MG63 (cell line): ENCODE data around the gene SMIM22. TPM values are rescaled to one million over a fixed set of nuclear protein-coding genes. Genes with fewer than 3 reads are reported as not detected.
A peak's percentile ranks its signal among the peaks of the same experiment; 100 is the strongest.
"Not testable (repeated sequence)": the region's sequence is repeated elsewhere in the genome, so short reads cannot be mapped to it uniquely, and the experiment has no call there.

ENCODE experiments used
- DNase-seq: peaks from one replicate; pipeline ENCODE4 v3.0.0-alpha.2; 2020
- H3K27me3 ChIP-seq: fragments of 250-450 bp; sonication (Bioruptor Pico); 2 replicates; pipeline ENCODE4 v1.5.1; 2020; ENCODE audit warnings: mild to moderate bottlenecking, moderate library complexity
- H3K36me3 ChIP-seq: fragments of 250-450 bp; sonication (Bioruptor Pico); 2 replicates; pipeline ENCODE4 v1.5.1; 2020; ENCODE audit warnings: mild to moderate bottlenecking, moderate library complexity
- H3K4me3 ChIP-seq: fragments of 250-450 bp; sonication (Bioruptor Pico); 2 replicates; pipeline ENCODE4 v1.5.1; 2020; ENCODE audit warnings: mild to moderate bottlenecking, moderate library complexity
- H3K9me3 ChIP-seq: fragments of 250-450 bp; sonication (Bioruptor Pico); 2 replicates; pipeline ENCODE4 v1.5.1; 2020; ENCODE audit warnings: mild to moderate bottlenecking, moderate library complexity
- total RNA-seq: library from RNA; depleted of rRNA; stranded (reverse); fragments of >200 nt; shearing (Covaris generic); gene quantifications from 2 replicates; pipeline ENCODE4 v1.2.3, GENCODE V29; 2014; ENCODE audit warnings: low replicate concordance

The SMIM22 gene
- total RNA-seq, 1 experiment from 2014 or later = not detected

GRCh38 chr16:4765511-4766474 is 29.4 kb upstream of the SMIM22 start:
- H3K36me3 ChIP-seq = peaks cover 50% of the 10 kb centered on the region
- DNase-seq = no peak

GRCh38 chr16:4766875-4767628 is 28.1 kb upstream of the SMIM22 start, which contains the start of gene ZNF500:
ZNF500 (minus strand) TSS chr16:4767162; CDS start chr16:4765978, 1,184 bp downstream.
- no peaks in the 10 kb centered on the region for H3K9me3 ChIP-seq
- DNase-seq = peak; percentile 98
- H3K36me3 ChIP-seq = peaks cover 39% of the 10 kb centered on the region
- H3K4me3 ChIP-seq = peak within 1 kb of the TSS; percentile 99
- no peaks in the 10 kb centered on the region for H3K27me3 ChIP-seq

More at GRCh38 chr16:4765511-4766474, 29.4 kb upstream of the SMIM22 start:
- Histone ChIP-seq H3K27me3 (no peaks in the 10 kb centered on the region), H3K9me3 (no peaks in the 10 kb centered on the region), H3K4me3 (peak overlapping the region; percentile 99)

DNA sequence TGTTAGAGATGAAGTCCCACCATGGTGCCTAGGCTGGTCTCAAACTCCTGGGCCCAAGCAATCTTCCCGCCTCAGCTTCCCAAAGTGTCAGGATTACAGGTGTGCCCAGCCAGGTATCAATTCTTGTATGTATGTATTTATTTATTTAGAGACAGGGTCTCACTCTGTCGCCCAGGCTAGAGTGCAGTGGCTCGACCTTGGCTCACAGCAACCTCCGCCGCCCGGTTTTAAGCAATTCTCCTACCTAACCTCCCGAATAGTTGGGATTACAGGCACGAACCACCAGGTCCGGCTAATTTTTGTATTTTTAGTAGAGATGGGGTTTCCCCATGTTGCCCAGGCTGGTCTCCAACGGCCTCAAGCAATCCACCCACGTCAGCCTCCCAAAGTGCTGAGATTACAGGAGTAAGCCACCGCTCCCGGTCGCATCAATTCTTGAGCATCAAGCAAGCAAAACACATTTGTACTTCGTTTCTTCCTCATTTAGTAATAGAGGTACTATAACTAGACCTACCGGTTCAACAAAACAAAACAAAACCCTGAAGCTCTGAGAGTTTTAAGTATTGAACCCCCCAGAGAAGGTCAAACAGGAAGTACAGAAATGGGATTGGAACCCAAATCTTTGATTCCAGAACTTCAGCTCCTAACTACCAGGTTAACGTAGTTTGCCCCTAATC is 27.2 kb upstream of the SMIM22 start:
- no peaks in the 10 kb centered on the region for H3K9me3 ChIP-seq
- peak; percentile 48 for DNase-seq
- no peaks in the 10 kb centered on the region for H3K27me3 ChIP-seq

DNA sequence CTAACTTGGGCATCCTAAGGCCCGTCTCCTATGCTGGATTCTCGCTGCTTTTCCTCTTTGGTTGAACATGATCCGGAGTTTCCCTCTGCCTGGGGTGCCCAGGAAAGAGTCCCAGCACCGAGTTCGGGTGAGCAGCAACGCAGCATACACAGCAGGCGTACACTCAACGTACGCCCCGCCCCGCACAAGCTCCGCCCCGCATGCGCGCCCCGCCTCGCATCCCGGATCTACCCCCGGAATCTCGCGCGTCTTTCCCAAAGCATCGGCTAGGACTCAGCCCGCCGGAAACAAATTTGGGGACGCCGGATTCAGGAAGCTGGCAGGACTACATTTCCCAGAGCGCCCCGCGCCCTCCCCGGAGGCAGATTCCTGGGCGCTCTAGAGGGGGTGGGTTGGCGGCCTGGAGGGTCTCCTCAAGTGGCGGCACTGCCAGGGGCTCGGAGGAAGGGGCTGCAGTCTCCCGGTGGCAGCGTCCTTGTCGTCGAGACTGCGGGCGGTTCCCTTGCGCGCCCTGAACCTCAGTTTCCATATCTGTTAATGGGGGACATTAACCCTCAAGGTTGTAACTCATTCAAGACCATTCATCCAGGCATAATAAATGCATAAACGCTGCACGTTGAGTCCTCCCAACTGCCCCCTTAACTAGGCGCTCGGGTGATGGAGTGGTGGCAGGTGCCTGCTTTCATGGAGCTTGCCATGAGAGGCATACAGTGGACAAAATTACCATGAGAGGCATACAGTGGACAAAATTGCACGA is 26.4 kb upstream of the SMIM22 start:
- Histone ChIP-seq H3K36me3 (peaks cover 24% of the 10 kb centered on the region), H3K27me3 (no peaks in the 10 kb centered on the region), H3K9me3 (no peaks in the 10 kb centered on the region), H3K4me3 (peak overlapping the region; percentile 99)
- peak; percentile 97 for DNase-seq

More for the DNA sequence above, 27.2 kb upstream of the SMIM22 start:
- Histone ChIP-seq H3K36me3 (peaks cover 30% of the 10 kb centered on the region), H3K4me3 (peak overlapping the region; percentile 99)

DNA sequence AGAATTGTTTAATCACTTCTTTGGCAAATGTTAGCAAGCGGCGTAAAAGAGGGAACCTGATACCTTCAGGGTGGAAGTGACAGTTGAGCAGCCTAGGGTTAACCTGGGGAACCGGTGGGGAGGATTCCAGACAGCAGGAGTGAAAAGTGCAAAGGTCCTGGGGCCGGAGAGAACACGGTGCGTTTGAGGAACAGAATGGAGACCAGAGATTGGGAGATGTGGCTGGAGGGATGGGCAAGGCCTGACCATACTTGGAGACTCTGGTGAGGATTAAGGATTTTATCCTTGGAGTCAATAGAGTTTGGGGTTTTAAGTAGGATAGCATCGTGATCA is 25.9 kb upstream of the SMIM22 start:
- Histone ChIP-seq H3K9me3 (no peaks in the 10 kb centered on the region), H3K36me3 (peaks cover 19% of the 10 kb centered on the region), H3K4me3 (peak overlapping the region; percentile 99), H3K27me3 (no peaks in the 10 kb centered on the region)
- DNase-seq = no peak

GRCh38 chr16:4771646-4772045 is 23.5 kb upstream of the SMIM22 start:
- DNase-seq = no peak
- H3K36me3 ChIP-seq = peaks cover 3% of the 10 kb centered on the region; the same call in 1 of the 2 replicates
- no peaks in the 10 kb centered on the region for H3K9me3 ChIP-seq
- H3K27me3 ChIP-seq = no peaks in the 10 kb centered on the region
- H3K4me3 ChIP-seq = no peak overlapping the region

GRCh38 chr16:4772351-4772750 is 22.8 kb upstream of the SMIM22 start:
- H3K27me3 ChIP-seq = no peaks in the 10 kb centered on the region
- H3K4me3 ChIP-seq = no peak overlapping the region
- H3K36me3 ChIP-seq = no peaks in the 10 kb centered on the region
- no peak for DNase-seq
- no peaks in the 10 kb centered on the region for H3K9me3 ChIP-seq

GRCh38 chr16:4775005-4775404 is 20.2 kb upstream of the SMIM22 start:
- H3K4me3 ChIP-seq = no peak overlapping the region
- no peak for DNase-seq
- H3K9me3 ChIP-seq = no peaks in the 10 kb centered on the region
- no peaks in the 10 kb centered on the region for H3K36me3 ChIP-seq
- H3K27me3 ChIP-seq = no peaks in the 10 kb centered on the region

- Histone ChIP-seq H3K9me3 (no peaks in the 10 kb centered on the region), H3K36me3 (no peaks in the 10 kb centered on the region), H3K4me3 (no peak overlapping the region), H3K27me3 (no peaks in the 10 kb centered on the region)
- no peak for DNase-seq
These were observed 18.9 kb upstream of the SMIM22 start for GRCh38 chr16:4776141-4776705.

DNA sequence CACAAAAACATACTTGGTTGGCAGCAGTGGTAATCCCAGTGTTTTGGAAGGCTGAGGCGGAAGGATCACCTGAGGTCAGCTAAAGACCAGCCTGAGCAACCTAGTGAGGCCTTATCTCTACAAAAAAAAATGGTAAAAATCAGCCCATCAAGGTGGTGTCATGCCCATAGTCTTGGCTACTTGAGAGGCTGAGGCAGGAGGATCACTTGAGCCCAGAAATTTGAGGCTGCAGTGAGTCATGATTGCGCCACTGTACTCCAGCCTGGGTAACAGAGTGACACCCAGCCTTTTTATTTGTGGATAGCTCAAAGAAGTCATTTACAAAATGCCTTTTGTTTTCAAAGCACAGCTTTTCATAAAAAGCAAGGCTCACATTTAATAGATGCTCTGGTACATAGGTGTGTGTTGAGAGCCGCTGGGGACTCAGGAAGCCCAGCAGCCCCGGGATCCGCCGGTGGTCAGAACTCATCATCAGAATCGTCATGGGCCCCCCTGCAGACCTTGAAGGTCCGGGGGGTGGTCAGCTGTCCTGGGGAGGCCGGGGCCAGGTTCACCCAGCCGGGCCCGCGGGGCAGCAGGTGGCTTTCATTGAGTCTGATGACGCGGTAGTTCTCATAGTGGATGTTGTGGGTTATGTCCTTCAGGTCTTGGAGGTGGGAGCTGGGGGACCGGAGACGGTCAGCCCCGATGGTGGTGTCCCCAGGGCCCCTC is 17.7 kb upstream of the SMIM22 start:
- no peak overlapping the region for H3K4me3 ChIP-seq
- DNase-seq = no peak
- H3K27me3 ChIP-seq = no peaks in the 10 kb centered on the region

GRCh38 chr16:4778050-4778392 is 17.1 kb upstream of the SMIM22 start:
- Histone ChIP-seq H3K27me3 (no peaks in the 10 kb centered on the region), H3K9me3 (no peaks in the 10 kb centered on the region), H3K36me3 (no peaks in the 10 kb centered on the region), H3K4me3 (no peak overlapping the region)
- DNase-seq = no peak

More for the DNA sequence above, 17.7 kb upstream of the SMIM22 start:
- Histone ChIP-seq H3K9me3 (no peaks in the 10 kb centered on the region), H3K36me3 (no peaks in the 10 kb centered on the region)

- DNase-seq = no peak
- Histone ChIP-seq H3K9me3 (no peaks in the 10 kb centered on the region), H3K36me3 (no peaks in the 10 kb centered on the region), H3K27me3 (no peaks in the 10 kb centered on the region), H3K4me3 (no peak overlapping the region)
These were observed 14.9 kb upstream of the SMIM22 start for GRCh38 chr16:4780235-4780634.

DNA sequence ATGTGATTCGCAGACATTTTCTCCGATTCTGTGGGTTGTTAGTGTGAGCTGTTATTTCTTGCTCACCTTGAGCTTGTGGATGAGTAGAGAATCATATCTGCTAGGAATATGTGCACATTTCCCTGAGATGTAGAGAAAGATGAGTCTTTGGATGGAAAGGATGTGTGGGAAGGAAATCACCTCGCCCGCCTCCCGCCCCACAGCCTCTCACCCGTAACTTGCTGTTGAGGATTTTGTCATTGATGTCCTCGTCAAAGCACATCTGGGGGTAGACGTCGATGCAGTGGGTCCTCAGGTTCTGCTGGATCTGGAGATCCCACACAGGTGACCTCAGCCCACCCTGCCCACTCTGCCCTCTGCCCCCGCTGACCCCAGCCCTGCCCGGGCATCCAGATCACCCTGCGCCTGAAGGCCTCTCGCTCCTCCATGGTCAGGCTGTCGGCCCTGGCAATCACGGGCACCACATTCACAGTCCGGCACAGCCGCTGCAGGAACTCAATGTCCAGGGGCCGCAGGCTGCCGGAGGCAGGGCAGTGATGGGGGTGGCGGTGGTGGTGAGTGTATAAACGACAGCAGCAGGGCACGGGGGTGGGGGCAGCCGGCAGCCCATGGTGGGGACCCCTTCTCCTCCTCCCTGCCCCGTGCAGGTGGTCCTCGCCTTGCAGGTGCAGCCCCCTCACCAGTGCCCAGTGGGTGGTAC is 11.8 kb upstream of the SMIM22 start:
- no peaks in the 10 kb centered on the region for H3K9me3 ChIP-seq
- H3K27me3 ChIP-seq = no peaks in the 10 kb centered on the region
- no peak for DNase-seq
- no peaks in the 10 kb centered on the region for H3K36me3 ChIP-seq
- H3K4me3 ChIP-seq = no peak overlapping the region

DNA sequence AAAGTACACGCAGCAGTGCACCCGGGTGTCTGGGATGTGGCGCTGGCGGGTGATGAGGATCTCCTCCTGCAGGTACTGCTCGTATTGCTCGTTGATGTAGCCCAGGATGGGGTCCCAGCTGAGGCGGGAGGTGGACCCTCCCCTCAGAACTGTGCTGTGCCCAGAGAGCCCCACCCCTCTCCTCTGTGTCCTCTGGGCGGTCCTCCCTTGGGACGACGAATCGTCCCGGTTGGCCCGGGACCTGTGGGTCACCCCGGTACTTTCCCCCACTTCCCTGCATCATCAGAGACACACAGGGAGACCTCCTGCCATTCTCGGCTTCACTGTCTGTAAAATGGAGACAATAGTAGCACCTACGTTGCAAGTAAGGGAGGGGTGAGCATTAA is 11.2 kb upstream of the SMIM22 start:
- Histone ChIP-seq H3K9me3 (no peaks in the 10 kb centered on the region), H3K4me3 (no peak overlapping the region), H3K36me3 (no peaks in the 10 kb centered on the region), H3K27me3 (no peaks in the 10 kb centered on the region)
- DNase-seq = no peak

- DNase-seq, H3K9me3 ChIP-seq, H3K36me3 ChIP-seq, H3K27me3 ChIP-seq, H3K4me3 ChIP-seq: not testable (repeated sequence)
These were observed 10.7 kb upstream of the SMIM22 start for GRCh38 chr16:4784444-4784987.
